Activated T-helper 17 cell treated with anti-CD3 and anti-CD28 coated beads, Interleukin-2, amount 50 U/mL, for 72 hours (primary cell): ENCODE results near the gene LIG3. TPM values are rescaled to one million over a fixed set of nuclear protein-coding genes. Genes with fewer than 3 reads are reported as not detected.

Experiments used
- total RNA-seq, 2 donors: library from RNA; stranded (reverse); gene quantifications; one replicate each; pipeline ENCODE4 v1.2.3, GENCODE V29; 2022

The LIG3 gene
- total RNA-seq, 2 donors from 2014 or later = 52.9 to 54.3 TPM

Other genes with a start within 250 kb of the LIG3 start
- 1 to 10 TPM in 1 of 2 donors, under 1 TPM in 1; 0.76 to 1.7 TPM for gene CCT6B, start 19.1 kb upstream of the LIG3 start, total RNA-seq
- gene ZNF830, start 19.0 kb upstream of the LIG3 start, total RNA-seq = 10 to 100 TPM; 20.1 to 23.2 TPM
- gene RFFL, start 83.2 kb downstream of the LIG3 start, total RNA-seq = 10 to 100 TPM; 32.9 to 51.1 TPM
- 10 to 100 TPM; 23.9 to 36.6 TPM for gene RAD51D, start 139.3 kb downstream of the LIG3 start, total RNA-seq
- not detected for gene FNDC8, start 141.1 kb downstream of the LIG3 start, total RNA-seq
- 10 to 100 TPM; 15.8 to 38.9 TPM for gene NLE1, start 161.8 kb downstream of the LIG3 start, total RNA-seq
- gene UNC45B, start 167.3 kb downstream of the LIG3 start, total RNA-seq = not detected
- gene SLC35G3, start 213.9 kb downstream of the LIG3 start, total RNA-seq = not detected